ENCODE measurements around the gene ALDH1B1.
A peak's percentile ranks its signal among the peaks of the same experiment; 100 is the strongest.
"Not testable (repeated sequence)": the region's sequence is repeated elsewhere in the genome, so short reads cannot be mapped to it uniquely, and the experiment has no call there.

ALDH1B1 gene

GRCh38 chr9:38360839-38361472 is 31.5 kb upstream of the ALDH1B1 start:
- no peak for DNase-seq

GRCh38 chr9:38361473-38361850 is 31.0 kb upstream of the ALDH1B1 start:
- DNase-seq: no peak

- DNase-seq: peak in 23 of 51 donors; percentile 5 to 52 (median 16)
Observed at GRCh38 chr9:38362852-38363588, 29.5 kb upstream of the ALDH1B1 start.

GRCh38 chr9:38363589-38363925 is 28.9 kb upstream of the ALDH1B1 start:
- no peak for DNase-seq

- no peak for DNase-seq
Observed at GRCh38 chr9:38367898-38368297, 24.6 kb upstream of the ALDH1B1 start.

- no peak for DNase-seq
Observed at GRCh38 chr9:38368731-38369130, 23.8 kb upstream of the ALDH1B1 start.

GRCh38 chr9:38370176-38370575 is 22.3 kb upstream of the ALDH1B1 start:
- no peak for DNase-seq

- DNase-seq: no peak
Observed at GRCh38 chr9:38371495-38371894, 21.0 kb upstream of the ALDH1B1 start.

GRCh38 chr9:38372762-38373619 is 19.5 kb upstream of the ALDH1B1 start:
- no peak for DNase-seq

- no peak for DNase-seq
Observed at GRCh38 chr9:38373679-38374078, 18.8 kb upstream of the ALDH1B1 start.

GRCh38 chr9:38374847-38375571 is 17.5 kb upstream of the ALDH1B1 start:
- DNase-seq: no peak

GRCh38 chr9:38375572-38375963 is 16.9 kb upstream of the ALDH1B1 start:
- DNase-seq: no peak

GRCh38 chr9:38376021-38376670 is 16.4 kb upstream of the ALDH1B1 start:
- no peak for DNase-seq

GRCh38 chr9:38377336-38378083 is 15.0 kb upstream of the ALDH1B1 start:
- DNase-seq: not testable (repeated sequence)

- no peak for DNase-seq
Observed at GRCh38 chr9:38380230-38380871, 12.2 kb upstream of the ALDH1B1 start.

- peak in 4 of 51 donors; percentile 4 to 18 (median 10) for DNase-seq
Observed at GRCh38 chr9:38380872-38381534, 11.5 kb upstream of the ALDH1B1 start.

GRCh38 chr9:38382141-38382540 is 10.4 kb upstream of the ALDH1B1 start:
- no peak for DNase-seq

GRCh38 chr9:38384990-38385848 is 7.3 kb upstream of the ALDH1B1 start:
- DNase-seq: no peak

All from hypothalamus (tissue), 51 donors.